ENCODE data around the gene MTA2.
"Not testable (repeated sequence)": the region's sequence is repeated elsewhere in the genome, so short reads cannot be mapped to it uniquely, and the experiment has no call there.

Gene MTA2

GRCh38 chr11:62566247-62566646 is 35.4 kb downstream of the MTA2 start:
- DNase-seq (ENCODE audit: low read depth): no peak

GRCh38 chr11:62565100-62565802 is 36.4 kb downstream of the MTA2 start:
- no peak for DNase-seq (ENCODE audit: low read depth)

GRCh38 chr11:62561677-62562230 is 39.9 kb downstream of the MTA2 start:
- not testable (repeated sequence) for DNase-seq (ENCODE audit: low read depth)

GRCh38 chr11:62560566-62561103 is 41.0 kb downstream of the MTA2 start:
- peak; percentile 99 for DNase-seq (ENCODE audit: low read depth)

GRCh38 chr11:62559626-62560025 is 42.0 kb downstream of the MTA2 start:
- not testable (repeated sequence) for DNase-seq (ENCODE audit: low read depth)

- DNase-seq (ENCODE audit: low read depth): no peak
Observed at GRCh38 chr11:62559204-62559603, 42.5 kb downstream of the MTA2 start.

- no peak for DNase-seq (ENCODE audit: low read depth)
Observed at GRCh38 chr11:62558669-62559068, 43.0 kb downstream of the MTA2 start.

- DNase-seq (ENCODE audit: low read depth): no peak
Observed at GRCh38 chr11:62556875-62557631, 44.6 kb downstream of the MTA2 start.

- peak; percentile 85 for DNase-seq (ENCODE audit: low read depth)
Observed at GRCh38 chr11:62556108-62556874, 45.4 kb downstream of the MTA2 start.

GRCh38 chr11:62555464-62556107 is 46.1 kb downstream of the MTA2 start:
- peak; percentile 48 for DNase-seq (ENCODE audit: low read depth)

- no peak for DNase-seq (ENCODE audit: low read depth)
Observed at GRCh38 chr11:62554387-62555167, 47.1 kb downstream of the MTA2 start.

GRCh38 chr11:62553839-62554361 is 47.8 kb downstream of the MTA2 start:
- peak; percentile 82 for DNase-seq (ENCODE audit: low read depth)

GRCh38 chr11:62553080-62553838 is 48.4 kb downstream of the MTA2 start:
- peak; percentile 96 for DNase-seq (ENCODE audit: low read depth)

GRCh38 chr11:62552485-62553079 is 49.1 kb downstream of the MTA2 start:
- no peak for DNase-seq (ENCODE audit: low read depth)

- DNase-seq (ENCODE audit: low read depth): not testable (repeated sequence)
Observed at GRCh38 chr11:62550478-62550877, 51.2 kb downstream of the MTA2 start.

GRCh38 chr11:62548545-62549335 is 52.9 kb downstream of the MTA2 start:
- DNase-seq (ENCODE audit: low read depth): no peak

GRCh38 chr11:62547691-62548281 is 53.9 kb downstream of the MTA2 start:
- DNase-seq (ENCODE audit: low read depth): no peak

Measured in iris pigment epithelial cell (primary cell).